Nephron (organoid): ENCODE measurements around the gene BCAS1.

Experiments used
- H3K27ac Mint-ChIP-seq, 3 experiments: 2 replicates each; pipeline ENCODE4 v1.8.0; 2020; ENCODE audit warnings: mixed read lengths in 3 of 3, mild to moderate bottlenecking in 2 of 3, moderate library complexity in 1 of 3
- H3K27me3 Mint-ChIP-seq: 2 replicates; pipeline ENCODE4 v1.8.0; 2021; ENCODE audit warnings: low read depth, mild to moderate bottlenecking, moderate library complexity, mixed read lengths
- H3K36me3 Mint-ChIP-seq: 2 replicates; pipeline ENCODE4 v1.8.0; 2020; ENCODE audit warnings: low read depth, mixed read lengths
- H3K4me1 Mint-ChIP-seq: 2 replicates; pipeline ENCODE4 v1.8.0; 2020; ENCODE audit warnings: mixed read lengths
- H3K4me3 Mint-ChIP-seq, 3 experiments: 2 replicates each; pipeline ENCODE4 v1.8.0; 2020; ENCODE audit warnings: mild to moderate bottlenecking in 3 of 3, mixed read lengths in 3 of 3, moderate library complexity in 2 of 3
- H3K9me3 Mint-ChIP-seq: 2 replicates; pipeline ENCODE4 v1.8.0; 2020; ENCODE audit warnings: mixed read lengths
- CTCF ChIP-seq, 3 experiments: fragments of 200-600 bp; sonication (generic); IDR thresholded peaks; one replicate each; pipeline ENCODE4 v1.5.0; 2021; ENCODE audit warnings: antibody characterized with exemption in 3 of 3; ENCODE audit not compliant: unreplicated experiment in 3 of 3

The BCAS1 gene

GRCh38 chr20:54082100-54082499 is 11.7 kb upstream of the BCAS1 start:
- TF ChIP-seq CTCF (IDR thresholded peaks at IDR 0.05; ENCODE audit: unreplicated experiment in 3 of 3), result no peak
- Mint-ChIP-seq H3K9me3 (no peaks in the 10 kb centered on the region), H3K4me1 (peaks cover 7% of the 10 kb centered on the region), H3K36me3 (no peaks in the 10 kb centered on the region), H3K4me3 (no peak overlapping the region), H3K27me3 (no peaks in the 10 kb centered on the region), H3K27ac (no peak overlapping the region)

GRCh38 chr20:54079652-54080051 is 9.3 kb upstream of the BCAS1 start:
- H3K9me3 Mint-ChIP-seq, result no peaks in the 10 kb centered on the region
- H3K27me3 Mint-ChIP-seq, result no peaks in the 10 kb centered on the region
- TF ChIP-seq CTCF (IDR thresholded peaks at IDR 0.05; ENCODE audit: unreplicated experiment in 3 of 3), result no peak
- no peak overlapping the region for H3K27ac Mint-ChIP-seq
- no peaks in the 10 kb centered on the region for H3K4me1 Mint-ChIP-seq
- H3K36me3 Mint-ChIP-seq, result no peaks in the 10 kb centered on the region
- no peak overlapping the region for H3K4me3 Mint-ChIP-seq

- H3K27ac Mint-ChIP-seq, result no peak overlapping the region
- no peaks in the 10 kb centered on the region for H3K4me1 Mint-ChIP-seq
- H3K9me3 Mint-ChIP-seq, result no peaks in the 10 kb centered on the region
- TF ChIP-seq CTCF (IDR thresholded peaks at IDR 0.05; ENCODE audit: unreplicated experiment in 3 of 3), result no peak
- no peak overlapping the region for H3K4me3 Mint-ChIP-seq
- no peaks in the 10 kb centered on the region for H3K36me3 Mint-ChIP-seq
- no peaks in the 10 kb centered on the region for H3K27me3 Mint-ChIP-seq
Observed at GRCh38 chr20:54078296-54078984, 8.0 kb upstream of the BCAS1 start.

- no peaks in the 10 kb centered on the region for H3K36me3 Mint-ChIP-seq
- no peak overlapping the region for H3K27ac Mint-ChIP-seq
- no peaks in the 10 kb centered on the region for H3K4me1 Mint-ChIP-seq
- H3K4me3 Mint-ChIP-seq, result no peak overlapping the region
- no peak for TF ChIP-seq CTCF (IDR thresholded peaks at IDR 0.05; ENCODE audit: unreplicated experiment in 3 of 3)
- no peaks in the 10 kb centered on the region for H3K9me3 Mint-ChIP-seq
- H3K27me3 Mint-ChIP-seq, result no peaks in the 10 kb centered on the region
Observed at GRCh38 chr20:54076259-54076658, 5.9 kb upstream of the BCAS1 start.

- no peaks in the 10 kb centered on the region for H3K9me3 Mint-ChIP-seq
- H3K36me3 Mint-ChIP-seq, result no peaks in the 10 kb centered on the region
- no peak overlapping the region for H3K4me3 Mint-ChIP-seq
- no peak overlapping the region for H3K27ac Mint-ChIP-seq
- no peak for TF ChIP-seq CTCF (IDR thresholded peaks at IDR 0.05; ENCODE audit: unreplicated experiment in 3 of 3)
- no peaks in the 10 kb centered on the region for H3K4me1 Mint-ChIP-seq
- H3K27me3 Mint-ChIP-seq, result peaks cover 3% of the 10 kb centered on the region
Observed at GRCh38 chr20:54075322-54075721, 4.9 kb upstream of the BCAS1 start.

GRCh38 chr20:54074511-54074910 is 4.1 kb upstream of the BCAS1 start:
- no peak for TF ChIP-seq CTCF (IDR thresholded peaks at IDR 0.05; ENCODE audit: unreplicated experiment in 3 of 3)
- Mint-ChIP-seq H3K4me1 (no peaks in the 10 kb centered on the region), H3K36me3 (no peaks in the 10 kb centered on the region), H3K9me3 (no peaks in the 10 kb centered on the region), H3K4me3 (no peak overlapping the region), H3K27ac (no peak overlapping the region), H3K27me3 (peaks cover 3% of the 10 kb centered on the region)
